ENCODE results near the gene KCNQ1. TPM values are rescaled to one million over a fixed set of nuclear protein-coding genes. Genes with fewer than 3 reads are reported as not detected.

The KCNQ1 gene
- total RNA-seq, 1 donor from 2014 or later, result 0.86 TPM

DNA sequence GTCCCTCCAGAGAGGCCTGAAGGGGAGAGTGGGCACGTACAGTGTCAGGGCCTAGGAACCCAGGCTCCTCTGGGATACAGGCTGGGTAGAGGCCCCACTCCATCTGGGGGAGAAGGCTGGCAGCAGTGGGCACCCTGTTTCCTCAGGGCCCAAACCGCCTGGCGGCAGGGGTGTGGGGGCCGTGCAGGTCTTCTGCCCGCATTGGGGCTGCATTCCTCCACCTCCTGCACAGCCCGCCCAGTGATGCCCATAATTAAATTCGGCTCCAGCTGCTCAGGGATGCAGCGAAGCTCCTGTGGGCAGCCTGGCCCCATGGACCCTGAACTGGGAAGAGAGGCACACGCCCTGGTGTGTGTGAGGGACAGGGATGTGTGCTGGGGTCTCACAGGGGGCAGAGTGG is 219.6 kb downstream of the KCNQ1 start:
- peaks cover 7% of the 10 kb centered on the region for H3K4me1 Mint-ChIP-seq
- no peak overlapping the region for H3K4me3 Mint-ChIP-seq
- H3K36me3 Mint-ChIP-seq (ENCODE audit: low read depth), result peaks cover 23% of the 10 kb centered on the region
- DNase-seq (ENCODE audit: low read depth, low spot score), result no peak
- H3K27ac Mint-ChIP-seq (ENCODE audit: unreplicated experiment), result no peak overlapping the region
- TF ChIP-seq, protein P1, sequence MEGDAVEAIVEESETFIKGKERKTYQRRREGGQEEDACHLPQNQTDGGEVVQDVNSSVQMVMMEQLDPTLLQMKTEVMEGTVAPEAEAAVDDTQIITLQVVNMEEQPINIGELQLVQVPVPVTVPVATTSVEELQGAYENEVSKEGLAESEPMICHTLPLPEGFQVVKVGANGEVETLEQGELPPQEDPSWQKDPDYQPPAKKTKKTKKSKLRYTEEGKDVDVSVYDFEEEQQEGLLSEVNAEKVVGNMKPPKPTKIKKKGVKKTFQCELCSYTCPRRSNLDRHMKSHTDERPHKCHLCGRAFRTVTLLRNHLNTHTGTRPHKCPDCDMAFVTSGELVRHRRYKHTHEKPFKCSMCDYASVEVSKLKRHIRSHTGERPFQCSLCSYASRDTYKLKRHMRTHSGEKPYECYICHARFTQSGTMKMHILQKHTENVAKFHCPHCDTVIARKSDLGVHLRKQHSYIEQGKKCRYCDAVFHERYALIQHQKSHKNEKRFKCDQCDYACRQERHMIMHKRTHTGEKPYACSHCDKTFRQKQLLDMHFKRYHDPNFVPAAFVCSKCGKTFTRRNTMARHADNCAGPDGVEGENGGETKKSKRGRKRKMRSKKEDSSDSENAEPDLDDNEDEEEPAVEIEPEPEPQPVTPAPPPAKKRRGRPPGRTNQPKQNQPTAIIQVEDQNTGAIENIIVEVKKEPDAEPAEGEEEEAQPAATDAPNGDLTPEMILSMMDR (conservative IDR thresholded peaks at IDR 0.05), result no peak
- peaks cover 9% of the 10 kb centered on the region for H3K9me3 Mint-ChIP-seq
- H3K27me3 Mint-ChIP-seq (ENCODE audit: low read depth), result no peaks in the 10 kb centered on the region

DNA sequence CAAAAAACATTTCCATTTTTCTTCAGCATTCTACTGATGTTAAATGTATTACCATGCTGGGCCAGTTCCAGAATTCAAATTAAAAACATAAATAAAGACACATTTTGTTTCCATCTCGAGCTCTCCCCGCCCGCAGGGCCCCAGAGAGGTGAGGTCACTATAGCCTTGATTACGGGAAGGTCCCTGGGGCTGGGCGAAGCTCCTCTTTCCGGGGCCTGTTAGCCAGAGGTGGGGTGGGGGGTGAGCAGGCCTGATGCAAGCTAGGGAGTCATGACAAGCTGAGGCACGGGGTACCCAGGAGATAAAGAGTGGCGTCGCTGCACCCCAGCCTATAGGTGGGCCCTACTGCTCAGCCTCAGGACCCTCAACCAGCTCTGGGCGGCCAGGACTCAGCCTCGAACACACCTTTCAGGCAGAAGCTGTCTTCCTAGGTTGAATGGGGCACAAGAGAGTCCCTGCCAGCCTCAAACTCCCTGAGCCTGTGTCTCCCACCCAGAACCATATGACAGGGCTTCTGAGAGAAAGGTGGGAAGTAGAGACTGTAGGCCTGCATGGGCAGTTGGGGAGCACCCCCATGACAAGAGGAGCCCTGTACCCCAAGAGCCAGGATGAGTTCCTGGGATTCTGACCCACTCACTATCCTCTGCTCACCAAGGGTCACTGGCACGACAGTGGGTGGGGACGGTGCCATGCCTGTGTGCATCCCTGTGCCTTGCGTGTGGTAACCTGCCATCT is 220.2 kb downstream of the KCNQ1 start:
- Mint-ChIP-seq H3K36me3 (ENCODE audit: low read depth) (peaks cover 21% of the 10 kb centered on the region), H3K4me1 (peaks cover 13% of the 10 kb centered on the region), H3K9me3 (peaks cover 9% of the 10 kb centered on the region), H3K27me3 (ENCODE audit: low read depth) (no peaks in the 10 kb centered on the region), H3K4me3 (peak overlapping the region; percentile 38), H3K27ac (ENCODE audit: unreplicated experiment) (no peak overlapping the region)
- no peak for DNase-seq (ENCODE audit: low read depth, low spot score)
- TF ChIP-seq, protein P1 (conservative IDR thresholded peaks at IDR 0.05), result no peak

DNA sequence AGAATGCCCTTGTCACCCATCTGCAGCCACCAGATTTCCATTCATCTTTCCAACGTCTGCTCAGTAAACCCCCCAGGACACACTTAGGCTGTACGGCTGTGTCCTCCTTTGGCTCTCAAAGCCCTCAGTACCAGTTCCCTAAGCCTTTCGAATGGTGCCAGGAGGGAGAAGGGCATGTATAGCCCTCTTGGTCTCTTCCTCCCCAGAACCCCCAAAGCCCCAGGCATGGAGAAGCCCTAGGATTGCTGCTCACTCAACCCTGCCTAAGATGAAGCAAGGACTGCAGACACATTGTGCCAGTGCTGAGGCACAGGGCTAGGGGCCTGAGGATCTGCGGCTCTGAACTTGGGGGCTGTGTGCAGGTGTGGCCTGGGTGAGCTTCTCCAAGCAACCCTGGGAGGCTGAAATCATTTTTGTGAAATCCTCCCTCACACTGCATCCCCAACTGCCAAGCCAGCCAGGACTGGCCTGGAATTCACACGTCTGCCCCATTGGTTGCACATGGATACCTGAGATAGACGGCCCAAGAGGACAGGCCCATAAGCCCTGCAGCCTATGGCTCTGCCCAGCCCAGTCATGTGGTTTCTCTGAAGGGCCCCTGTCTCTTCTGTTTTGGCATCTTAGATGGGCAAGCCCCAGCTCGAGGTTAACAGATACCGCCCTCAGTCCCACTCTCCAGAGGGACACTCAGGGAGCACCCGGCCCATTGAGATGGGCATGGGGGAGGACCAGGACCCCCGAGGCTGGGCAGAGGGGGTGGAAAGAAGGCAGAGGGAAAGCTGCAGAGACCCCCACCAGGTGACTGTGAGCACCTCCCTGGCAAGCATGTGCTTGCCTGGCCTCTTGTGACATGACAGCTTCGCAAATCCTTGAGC is 221.0 kb downstream of the KCNQ1 start:
- peak overlapping the region; percentile 38 for H3K4me3 Mint-ChIP-seq
- peaks cover 5% of the 10 kb centered on the region for H3K9me3 Mint-ChIP-seq
- peaks cover 16% of the 10 kb centered on the region for H3K4me1 Mint-ChIP-seq
- H3K27me3 Mint-ChIP-seq (ENCODE audit: low read depth), result no peaks in the 10 kb centered on the region
- peaks cover 15% of the 10 kb centered on the region for H3K36me3 Mint-ChIP-seq (ENCODE audit: low read depth)
- no peak for DNase-seq (ENCODE audit: low read depth, low spot score)
- TF ChIP-seq, protein P1 (conservative IDR thresholded peaks at IDR 0.05), result no peak
- H3K27ac Mint-ChIP-seq (ENCODE audit: unreplicated experiment), result no peak overlapping the region

DNA sequence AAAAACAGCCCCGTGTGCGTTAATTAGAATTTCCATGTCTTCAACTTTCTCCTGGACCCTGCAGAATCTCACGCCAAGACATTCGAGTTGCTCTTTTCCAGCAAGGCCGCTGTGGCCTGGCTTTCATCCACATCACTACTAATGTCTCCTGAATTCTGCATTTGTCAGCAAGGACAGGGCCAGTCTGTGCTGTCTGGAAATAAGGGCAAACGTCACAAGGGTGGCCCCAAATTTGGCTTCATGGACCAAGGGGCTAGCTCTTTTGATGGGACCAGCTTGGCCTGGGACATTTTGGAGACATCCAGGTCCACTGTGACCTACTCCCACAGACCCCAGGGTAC is 221.6 kb downstream of the KCNQ1 start:
- no peaks in the 10 kb centered on the region for H3K9me3 Mint-ChIP-seq
- TF ChIP-seq, protein P1 (conservative IDR thresholded peaks at IDR 0.05), result no peak
- no peak overlapping the region for H3K4me3 Mint-ChIP-seq
- peaks cover 10% of the 10 kb centered on the region for H3K36me3 Mint-ChIP-seq (ENCODE audit: low read depth)
- DNase-seq (ENCODE audit: low read depth, low spot score), result no peak
- H3K27ac Mint-ChIP-seq (ENCODE audit: unreplicated experiment), result no peak overlapping the region
- peaks cover 16% of the 10 kb centered on the region for H3K4me1 Mint-ChIP-seq
- H3K27me3 Mint-ChIP-seq (ENCODE audit: low read depth), result no peaks in the 10 kb centered on the region

DNA sequence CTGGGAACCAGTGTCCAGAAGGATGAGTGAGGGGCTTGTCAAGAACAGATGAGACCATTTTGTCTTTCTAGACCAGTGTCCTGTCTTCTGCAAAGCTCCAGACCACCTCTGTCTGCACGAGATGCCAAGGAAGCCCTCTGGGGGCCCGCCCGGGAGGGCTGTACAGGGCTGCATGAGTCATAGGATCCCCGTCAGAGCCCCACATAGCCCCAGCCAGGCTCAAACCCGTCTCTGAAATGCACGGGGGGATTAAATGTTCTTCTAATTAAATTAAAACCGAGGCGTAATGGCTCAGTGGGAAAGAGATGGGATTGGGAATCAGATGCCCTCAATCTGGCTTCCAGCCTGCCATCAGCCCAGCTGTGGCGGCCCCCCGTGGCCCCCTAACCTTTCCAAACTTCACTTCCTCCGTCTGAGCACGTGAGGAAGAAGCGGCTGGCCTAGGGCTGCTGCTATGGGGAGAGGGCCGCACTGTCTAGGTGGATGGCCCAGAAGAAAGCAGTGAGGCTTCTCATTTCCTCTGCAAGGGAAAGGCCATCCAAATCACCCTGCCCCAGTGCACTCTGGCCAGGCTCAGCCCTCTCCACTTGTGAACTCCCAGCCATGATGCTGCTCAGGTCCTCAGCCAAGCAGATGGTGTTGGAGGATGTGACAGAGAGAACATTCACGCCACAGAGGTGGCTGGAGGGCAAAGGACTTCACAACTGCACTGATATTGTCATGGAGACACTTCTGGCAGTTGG is 222.2 kb downstream of the KCNQ1 start:
- no peak overlapping the region for H3K4me3 Mint-ChIP-seq
- DNase-seq (ENCODE audit: low read depth, low spot score), result no peak
- TF ChIP-seq, protein P1 (conservative IDR thresholded peaks at IDR 0.05), result no peak
- no peaks in the 10 kb centered on the region for H3K27me3 Mint-ChIP-seq (ENCODE audit: low read depth)
- no peaks in the 10 kb centered on the region for H3K9me3 Mint-ChIP-seq
- peaks cover 8% of the 10 kb centered on the region for H3K36me3 Mint-ChIP-seq (ENCODE audit: low read depth)
- H3K4me1 Mint-ChIP-seq, result peaks cover 16% of the 10 kb centered on the region
- H3K27ac Mint-ChIP-seq (ENCODE audit: unreplicated experiment), result no peak overlapping the region
